Right lobe of liver (tissue), 4 donors: ENCODE measurements around the gene C4BPA.

Experiments used
- CTCF ChIP-seq, 4 donors: fragments of 200-600 bp in 3 of 4; fragments of 450-650 bp in 1 of 4; IDR thresholded peaks; one replicate each; pipeline versions ENCODE4 v1.5.1 to v1.8.0; 2016 to 2022; ENCODE audit warnings: antibody characterized with exemption in 4 of 4, mild to moderate bottlenecking in 2 of 4
- POLR2A ChIP-seq: fragments of 450-650 bp; IDR thresholded peaks from one replicate; pipeline ENCODE4 v1.6.1; 2017; ENCODE audit warnings: antibody characterized with exemption, mild to moderate bottlenecking
- donor health status: DM: no; HTN: no; CAD: no.
- donor health status: DM: no; HTN: no; CAD: no.
- donor health status: DM: no; HTN: yes; CAD: no.

- TF ChIP-seq CTCF (IDR thresholded peaks at IDR 0.05), result no peak
- no peak for TF ChIP-seq POLR2A
Measured at GRCh38 chr1:207191776-207192175, 87.7 kb downstream of the C4BPA start.
